DOHH2 (cell line): Measurements from ENCODE around the gene TNFAIP2.

Experiments
- CTCF ChIP-seq: fragments of 200-600 bp; sonication (generic); IDR thresholded peaks from one replicate; pipeline ENCODE4 v1.5.1; 2014; ENCODE audit warnings: antibody characterized with exemption, mild to moderate bottlenecking, low read depth, low read length; ENCODE audit not compliant: poor library complexity, severe bottlenecking
- EZH2phosphoT487 ChIP-seq: fragments of 200-600 bp; sonication (generic); IDR thresholded peaks from 2 replicates; pipeline ENCODE4 v1.6.1; 2017; ENCODE audit warnings: borderline replicate concordance, mild to moderate bottlenecking, antibody characterized with exemption, low read length, moderate library complexity, mixed read lengths

- TF ChIP-seq CTCF (no peak), EZH2phosphoT487 (no peak)
Observed at GRCh38 chr14:103172921-103173320, 49.7 kb downstream of the TNFAIP2 start.
